HG02884 (cell line): ENCODE results near the gene FKBP15.
"Not testable (repeated sequence)": the region's sequence is repeated elsewhere in the genome, so short reads cannot be mapped to it uniquely, and the experiment has no call there.

ENCODE experiments used
- ATAC-seq: cut with Tn5 transposase; IDR thresholded peaks from one replicate; pipeline ENCODE4 v1.9.1; 2021; ENCODE audit warnings: mild to moderate bottlenecking, moderate library complexity; ENCODE audit not compliant: unreplicated experiment

Gene FKBP15

GRCh38 chr9:113221003-113221799, at the start of gene FKBP15, which contains the start of gene SLC31A1:
Gene FKBP15, minus strand, starts transcription at chr9:113221277. Its CDS starts 34 bp downstream, at chr9:113221243.
Gene SLC31A1, plus strand, starts transcription at chr9:113221544. Its CDS starts 34,605 bp downstream, at chr9:113256149.
- peak; percentile 71 for ATAC-seq

- no peak for ATAC-seq
Observed at GRCh38 chr9:113269871-113270270, 48.8 kb upstream of the FKBP15 start.

- no peak for ATAC-seq
Observed at GRCh38 chr9:113269355-113269754, 48.3 kb upstream of the FKBP15 start.

GRCh38 chr9:113267911-113268566, 47.0 kb upstream of the FKBP15 start:
- no peak for ATAC-seq

- ATAC-seq: no peak
Observed at GRCh38 chr9:113266174-113266573, 45.1 kb upstream of the FKBP15 start.

GRCh38 chr9:113261917-113262671, 41.0 kb upstream of the FKBP15 start:
- no peak for ATAC-seq

- no peak for ATAC-seq
Observed at GRCh38 chr9:113258282-113258681, 37.2 kb upstream of the FKBP15 start.

GRCh38 chr9:113257863-113258262, 36.8 kb upstream of the FKBP15 start:
- no peak for ATAC-seq

GRCh38 chr9:113255438-113255837, 34.4 kb upstream of the FKBP15 start:
- ATAC-seq: no peak

GRCh38 chr9:113254991-113255390, 33.9 kb upstream of the FKBP15 start:
- ATAC-seq: no peak

- no peak for ATAC-seq
Observed at GRCh38 chr9:113250807-113251206, 29.7 kb upstream of the FKBP15 start.

GRCh38 chr9:113249661-113250060, 28.6 kb upstream of the FKBP15 start:
- ATAC-seq: not testable (repeated sequence)

- ATAC-seq: no peak
Observed at GRCh38 chr9:113247640-113248039, 26.6 kb upstream of the FKBP15 start.

GRCh38 chr9:113246928-113247327, 25.9 kb upstream of the FKBP15 start:
- no peak for ATAC-seq

- no peak for ATAC-seq
Observed at GRCh38 chr9:113245894-113246293, 24.8 kb upstream of the FKBP15 start.

GRCh38 chr9:113244556-113244955, 23.5 kb upstream of the FKBP15 start:
- no peak for ATAC-seq

GRCh38 chr9:113241161-113241560, 20.1 kb upstream of the FKBP15 start:
- no peak for ATAC-seq

GRCh38 chr9:113238859-113239232, 17.8 kb upstream of the FKBP15 start:
- ATAC-seq: no peak

- ATAC-seq: no peak
Observed at GRCh38 chr9:113238202-113238858, 17.3 kb upstream of the FKBP15 start.

- ATAC-seq: no peak
Observed at GRCh38 chr9:113237026-113237425, 15.9 kb upstream of the FKBP15 start.

- ATAC-seq: not testable (repeated sequence)
Observed at GRCh38 chr9:113235701-113236255, 14.7 kb upstream of the FKBP15 start.
